Raji (cell line): Measurements from ENCODE around the gene CALCOCO1.

Experiments
- POLR2A ChIP-seq: IDR thresholded peaks from 2 replicates; pipeline ENCODE4 v1.6.1; 2011; ENCODE audit warnings: low read depth, low read length, control low read depth; ENCODE audit not compliant: insufficient read depth

The CALCOCO1 gene

DNA sequence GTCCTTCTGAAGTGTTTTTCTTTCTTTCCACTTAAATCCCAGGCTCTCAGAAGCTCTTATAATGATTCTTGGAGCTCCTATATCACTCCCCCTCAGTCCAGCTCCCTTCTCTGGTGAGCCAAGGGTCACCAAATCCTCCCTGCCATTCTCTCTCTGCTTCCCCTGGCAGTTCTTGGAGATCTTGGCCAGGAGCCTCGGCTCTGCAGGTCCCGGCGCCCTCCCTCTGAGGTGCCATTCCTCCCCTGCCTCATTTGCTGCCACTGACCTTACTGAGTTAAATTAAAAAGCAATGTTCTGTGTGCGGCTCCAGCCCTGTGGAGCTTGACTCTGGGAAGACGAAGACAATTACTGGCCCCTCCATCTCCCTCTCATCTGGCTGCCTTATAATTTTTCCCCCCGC is 17.5 kb upstream of the CALCOCO1 start:
- no peak for TF ChIP-seq POLR2A

DNA sequence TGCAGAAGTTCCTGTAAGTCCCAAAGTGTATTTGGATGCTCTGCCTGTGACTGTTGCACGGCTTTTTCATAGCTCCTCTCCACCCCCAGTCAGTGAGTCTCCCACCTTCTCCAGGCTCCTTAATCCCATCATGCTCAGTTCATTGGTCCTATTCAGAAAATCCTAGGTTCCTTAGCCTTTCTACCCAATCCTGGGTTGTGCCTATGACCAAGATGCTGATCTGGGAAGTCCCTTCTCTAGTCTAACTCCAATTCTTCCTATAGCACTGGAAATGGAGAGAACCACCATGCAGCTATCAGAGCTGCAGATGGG is 16.8 kb upstream of the CALCOCO1 start:
- no peak for TF ChIP-seq POLR2A

DNA sequence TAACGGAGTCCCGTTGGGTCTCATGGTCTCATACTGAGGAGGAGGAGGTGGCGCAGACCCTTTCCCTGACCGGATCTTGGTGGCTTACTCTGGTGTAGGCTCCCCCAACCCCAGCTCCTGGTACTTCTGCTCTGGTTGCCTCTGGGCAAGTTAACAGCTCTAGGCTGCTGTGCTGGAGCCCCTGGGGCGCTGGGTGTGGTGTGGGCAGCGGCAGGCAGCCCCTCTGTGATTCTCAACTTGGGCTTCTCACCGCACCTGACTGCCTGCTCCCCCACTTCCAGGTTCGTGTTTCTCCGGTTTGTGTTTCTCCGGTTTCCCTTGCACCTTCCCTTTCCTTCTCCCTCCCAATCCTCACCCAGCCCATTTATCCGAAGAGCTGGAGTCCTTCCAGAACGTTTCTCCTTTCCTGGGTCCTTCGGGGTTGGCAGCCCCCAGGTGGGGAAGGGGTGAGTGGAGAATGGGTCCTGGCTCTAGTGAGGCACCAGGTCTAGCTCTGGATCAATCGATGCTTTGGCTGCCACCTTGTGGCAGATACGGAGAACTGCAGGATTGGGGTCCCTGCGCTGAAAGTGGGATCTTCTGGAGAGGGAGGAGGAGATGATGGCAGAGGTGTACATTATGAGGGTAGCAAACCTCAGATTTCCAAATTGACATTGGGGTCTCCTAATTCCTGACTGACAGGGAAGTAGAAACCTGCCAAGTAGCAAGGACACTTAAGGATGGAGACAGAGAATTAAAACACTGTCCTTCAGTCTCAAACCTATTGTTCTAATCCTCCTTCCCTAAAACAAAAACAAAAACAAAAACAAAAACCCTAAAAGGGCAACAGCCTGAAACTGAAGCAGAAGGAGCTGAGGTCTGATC is 16.2 kb upstream of the CALCOCO1 start:
- no peak for TF ChIP-seq POLR2A

DNA sequence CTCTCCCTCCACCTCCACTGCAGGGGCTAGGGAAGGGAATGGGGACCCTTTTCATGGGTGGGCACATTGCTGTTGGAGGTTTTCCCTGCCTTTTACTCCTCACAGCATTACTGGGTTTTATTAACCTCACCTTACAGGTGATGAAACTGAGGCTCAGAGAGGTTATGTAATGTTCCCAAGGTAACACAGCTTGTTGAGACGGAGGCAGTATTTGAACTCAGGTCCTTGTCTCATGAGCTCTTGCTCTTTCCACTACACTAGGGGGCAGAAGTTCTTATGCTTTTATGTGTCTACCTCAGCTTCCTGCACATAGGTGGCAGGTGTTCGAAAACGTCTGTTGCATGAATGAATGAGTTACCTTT is 12.9 kb upstream of the CALCOCO1 start:
- TF ChIP-seq POLR2A, result no peak

DNA sequence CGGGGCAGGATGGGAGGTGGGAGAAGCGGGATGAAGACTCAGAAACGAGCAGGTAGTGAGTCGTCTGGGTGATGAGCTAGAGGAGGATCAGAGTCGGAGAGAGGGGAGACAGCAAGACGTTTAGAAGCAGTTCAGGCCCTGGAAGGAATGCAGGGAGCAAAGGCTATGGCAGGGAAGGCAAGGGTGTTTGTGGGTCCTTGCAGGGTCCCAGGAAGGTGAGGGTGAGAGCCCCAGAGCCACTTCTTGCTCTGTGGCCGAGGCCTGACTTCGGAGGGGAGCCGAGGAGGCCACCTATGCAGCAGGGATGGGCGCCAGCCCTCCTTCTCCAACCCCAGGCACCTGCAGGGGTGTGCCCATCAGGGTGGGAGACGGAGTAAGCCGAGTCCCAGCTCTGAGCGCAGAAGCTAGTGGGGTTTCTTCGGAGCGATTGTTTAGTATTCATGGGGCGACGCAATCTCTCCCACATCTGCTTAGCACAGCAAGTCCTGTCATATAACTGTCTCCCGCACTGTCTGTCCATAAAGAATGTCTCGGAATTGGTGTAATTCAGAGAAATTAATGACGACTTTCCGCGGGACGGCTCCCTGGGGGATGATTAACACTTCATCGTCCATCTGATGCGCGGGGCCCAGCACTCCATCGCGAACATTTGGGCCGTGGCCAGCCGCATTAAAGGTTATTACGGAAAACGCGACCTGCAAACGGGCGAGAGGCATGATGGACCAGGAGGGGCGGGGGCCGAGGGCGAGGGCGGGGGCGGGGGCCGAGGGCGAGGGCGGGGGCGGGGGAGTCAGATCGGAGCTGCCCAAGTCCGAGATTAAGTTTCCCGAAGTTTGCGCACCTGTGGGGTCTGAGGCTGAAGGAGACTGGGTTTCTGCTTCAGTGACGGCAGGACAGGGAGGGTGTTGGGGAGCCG is 12.2 kb upstream of the CALCOCO1 start:
- no peak for TF ChIP-seq POLR2A

DNA sequence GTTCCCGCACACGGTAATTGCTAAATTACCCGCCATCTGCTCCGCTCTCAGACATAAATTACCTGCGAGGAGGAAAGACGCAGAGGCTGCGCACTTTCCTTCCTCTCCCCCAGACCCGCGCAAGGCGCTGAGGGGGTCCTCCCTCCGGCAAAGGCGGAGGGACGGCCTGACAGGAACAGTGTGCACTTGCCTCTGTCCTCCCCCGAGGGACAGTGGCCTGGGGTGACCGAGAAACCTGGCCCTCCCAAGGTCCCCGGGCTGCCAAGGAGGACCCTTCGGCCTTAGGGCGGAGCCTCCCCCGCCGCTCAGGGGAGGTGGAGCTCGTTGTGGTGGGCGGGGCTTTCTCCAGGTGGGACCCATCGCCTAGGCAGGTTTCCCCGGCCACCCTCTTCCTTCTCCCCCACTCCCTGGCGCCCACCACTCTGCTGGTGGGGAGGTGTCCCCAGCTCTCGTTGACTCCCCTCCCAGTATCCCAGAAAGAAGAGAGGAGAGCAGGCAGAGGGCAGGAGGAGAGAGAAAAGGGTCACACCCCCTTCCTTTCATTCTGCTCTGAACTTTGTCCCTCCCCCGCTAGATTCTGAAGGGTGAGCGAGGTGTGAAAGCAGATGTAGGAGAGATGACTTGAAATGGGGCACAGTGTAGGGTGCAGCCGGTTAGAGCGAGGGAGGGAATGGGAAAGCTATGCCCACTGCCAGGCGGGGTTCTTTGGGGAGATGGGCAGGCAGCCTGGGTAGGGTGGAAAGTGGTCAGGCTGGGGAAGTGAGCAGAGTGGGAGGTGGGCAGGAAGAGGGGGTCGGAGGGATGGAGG is 11.4 kb upstream of the CALCOCO1 start:
- no peak for TF ChIP-seq POLR2A

DNA sequence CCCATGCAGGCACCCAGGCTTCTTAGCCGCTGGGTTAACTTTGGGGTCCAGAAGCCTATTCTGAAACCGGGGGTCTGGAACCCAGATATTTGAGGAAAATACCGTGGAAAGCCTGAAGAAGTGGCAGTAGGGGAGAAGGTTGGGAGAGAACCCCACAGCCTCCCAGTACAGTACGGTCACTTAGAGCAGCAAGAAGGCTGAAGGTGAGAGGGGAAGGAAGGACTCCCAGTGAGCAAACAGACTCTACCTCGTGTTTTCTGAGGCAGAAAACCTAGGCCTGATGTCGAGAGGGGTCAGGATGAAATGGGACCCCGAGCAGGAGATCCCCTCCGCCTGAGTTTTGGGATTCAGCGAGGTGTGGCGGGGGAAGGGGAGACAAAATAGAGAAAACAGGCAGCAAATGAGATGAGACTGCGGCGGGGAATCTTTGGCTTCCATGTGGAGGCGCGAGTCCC is 10.7 kb upstream of the CALCOCO1 start:
- TF ChIP-seq POLR2A, result no peak

DNA sequence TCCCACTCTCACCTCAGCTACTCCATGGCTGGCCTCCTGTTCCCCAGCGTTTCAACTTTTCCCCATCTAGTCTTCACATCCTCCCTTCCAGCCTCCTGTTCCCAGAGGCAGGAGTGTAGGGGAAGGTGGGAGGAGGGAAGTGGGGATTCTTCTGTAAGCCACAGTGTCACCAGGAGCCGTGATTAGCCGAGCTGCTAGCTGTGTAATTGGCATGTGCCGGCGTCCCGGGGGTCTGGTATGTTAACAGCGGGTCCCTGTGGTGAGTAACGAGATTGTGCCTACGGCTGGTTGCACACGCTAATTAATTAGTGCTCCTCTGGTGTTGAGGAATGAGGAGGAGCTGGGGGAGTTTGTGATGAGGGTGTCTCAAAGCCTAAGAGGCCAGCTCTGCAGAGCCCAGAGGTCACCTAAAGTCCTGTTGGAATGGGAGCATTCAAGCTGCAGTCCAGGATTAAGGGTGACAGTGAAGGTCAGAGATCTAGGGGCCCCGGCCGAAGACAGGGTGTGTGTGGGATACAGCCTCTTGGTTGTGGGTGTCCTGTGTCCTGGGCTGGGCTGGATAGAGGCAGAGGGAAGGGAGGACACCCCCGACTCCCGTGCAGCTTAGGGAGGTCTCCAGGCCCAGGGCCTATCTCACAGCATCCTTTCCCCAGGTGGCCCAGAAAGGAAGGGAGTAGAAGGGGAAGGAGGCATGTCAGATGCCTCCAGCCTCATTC is 10.0 kb upstream of the CALCOCO1 start:
- TF ChIP-seq POLR2A, result no peak

DNA sequence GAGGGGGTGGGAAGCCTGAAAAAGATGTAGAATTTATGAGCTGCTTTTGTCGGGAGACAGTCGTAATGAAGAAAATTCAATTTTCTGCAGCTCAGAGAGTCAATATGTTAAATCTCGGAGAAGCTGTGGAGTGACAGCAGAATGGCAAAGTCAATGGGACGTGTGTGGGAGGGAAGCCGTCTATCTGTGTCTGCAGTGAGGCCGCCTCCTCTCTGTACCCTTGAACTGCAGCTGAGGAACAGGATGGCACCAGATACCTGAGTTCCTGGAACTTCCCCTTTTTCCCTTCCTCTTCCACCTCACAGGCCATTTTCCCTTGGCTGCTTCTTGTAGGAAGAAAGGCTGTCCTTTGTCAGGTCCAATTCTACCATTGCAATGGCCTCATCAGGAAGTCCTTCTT is 9.3 kb upstream of the CALCOCO1 start:
- no peak for TF ChIP-seq POLR2A

DNA sequence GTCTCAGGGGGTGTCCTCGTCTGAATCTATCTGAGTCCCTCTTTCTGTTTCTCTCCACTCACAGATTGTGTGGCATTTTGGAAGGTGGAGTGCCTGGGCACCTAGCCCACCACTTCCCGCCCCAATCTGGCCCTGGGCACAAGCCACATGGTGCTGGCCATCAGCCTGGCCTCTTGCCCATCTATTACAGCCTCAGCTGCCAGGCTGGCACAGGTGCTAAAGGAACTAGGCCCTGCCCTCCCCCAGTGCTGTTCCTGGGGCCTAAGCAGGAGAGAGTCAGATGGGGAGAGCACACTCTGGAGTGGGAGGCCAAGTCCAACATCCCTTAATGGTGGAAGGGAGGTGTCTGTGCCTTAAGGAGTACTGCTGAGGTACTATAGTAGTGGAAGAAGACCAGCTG is 8.3 kb upstream of the CALCOCO1 start:
- no peak for TF ChIP-seq POLR2A

DNA sequence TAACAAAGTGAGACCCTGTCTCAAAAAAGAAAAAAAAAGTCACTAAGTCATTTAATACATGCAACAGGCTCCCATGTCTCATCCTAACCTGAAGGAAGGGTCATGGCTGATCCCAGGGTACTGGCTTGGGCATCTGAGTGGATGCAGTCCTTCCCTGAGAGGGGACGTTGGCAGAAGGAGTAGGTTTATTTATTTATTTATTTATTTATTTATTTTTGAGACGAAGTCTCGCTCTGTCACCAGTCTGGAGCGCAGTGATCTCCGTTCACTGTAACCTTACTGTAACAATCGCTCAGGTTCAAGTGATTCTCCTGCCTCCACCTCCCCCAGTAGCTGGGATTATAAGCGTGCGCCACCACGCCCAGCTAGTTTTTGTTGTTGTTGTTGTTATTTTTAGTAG is 7.2 kb upstream of the CALCOCO1 start:
- no peak for TF ChIP-seq POLR2A

DNA sequence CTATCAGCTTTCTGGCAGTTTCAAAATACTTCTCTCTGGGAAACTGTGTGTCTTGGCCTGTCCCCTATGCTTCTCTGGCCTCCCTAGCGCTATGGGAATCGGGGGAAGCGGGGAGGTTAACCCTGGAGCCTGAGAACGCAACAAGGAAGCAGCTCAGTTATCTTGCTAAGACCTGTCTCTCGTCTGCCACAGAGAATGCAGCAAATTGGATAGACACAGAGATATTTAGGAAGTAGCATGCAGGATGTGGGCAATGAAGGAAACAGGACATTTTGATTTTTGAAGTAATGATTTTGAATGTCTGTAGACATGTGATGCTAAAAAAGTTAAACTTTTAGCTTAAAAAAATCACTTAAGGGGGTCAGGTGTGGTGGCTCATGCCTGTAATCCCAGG is 6.6 kb upstream of the CALCOCO1 start:
- no peak for TF ChIP-seq POLR2A

DNA sequence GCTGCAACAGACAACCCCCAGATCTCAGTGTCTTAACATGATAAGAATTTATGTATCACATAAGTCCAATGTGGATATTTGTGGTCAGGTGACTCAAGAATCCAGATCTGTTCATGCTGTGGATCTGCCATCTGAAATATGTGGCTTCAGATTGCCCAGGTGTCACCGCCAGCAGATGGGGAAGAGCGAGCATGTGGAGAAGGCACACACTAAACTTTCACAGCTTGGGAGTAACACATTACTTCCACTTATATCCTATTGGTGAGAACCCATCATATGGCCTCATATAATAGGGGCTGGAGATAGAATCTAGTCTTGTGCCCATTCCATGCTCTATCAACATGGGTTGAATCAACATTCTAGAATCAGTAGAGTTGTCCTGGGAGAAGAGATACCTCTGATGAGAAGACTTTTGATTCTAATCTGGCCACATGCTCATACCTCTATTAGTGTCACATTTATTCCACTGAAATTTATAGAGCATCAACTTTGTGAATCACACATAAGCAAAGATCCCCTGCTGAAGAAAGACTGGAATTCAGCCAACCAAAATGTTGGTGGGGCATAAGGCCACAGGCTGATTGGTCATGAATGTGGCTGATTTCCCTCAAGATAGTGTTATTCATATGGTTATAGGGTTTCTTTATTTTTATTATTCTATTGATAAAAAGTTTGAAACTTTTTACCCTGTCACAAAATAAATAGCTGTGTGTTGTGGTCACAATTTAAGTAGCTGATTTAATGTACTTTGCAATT is 6.0 kb upstream of the CALCOCO1 start:
- TF ChIP-seq POLR2A, result no peak

DNA sequence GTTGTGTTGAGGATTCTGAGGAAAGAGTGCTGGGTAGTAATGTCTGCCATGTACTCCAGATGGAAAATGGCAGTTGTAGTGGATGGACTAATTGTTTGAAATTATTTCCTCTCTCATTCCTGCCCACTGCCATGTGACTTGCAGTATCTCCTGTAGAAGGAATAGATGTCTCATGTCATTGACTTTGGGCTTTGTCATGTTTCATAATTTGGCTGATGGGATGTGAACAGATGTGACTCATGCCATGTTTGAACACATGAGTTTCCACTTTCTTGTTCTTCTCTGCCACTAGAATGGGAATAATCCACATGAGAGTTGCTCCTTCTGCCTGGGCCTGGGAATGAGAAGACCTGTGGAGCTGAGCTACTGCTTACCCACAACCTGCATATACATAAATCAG is 2.4 kb upstream of the CALCOCO1 start:
- TF ChIP-seq POLR2A, result no peak
